ENCODE measurements around the gene SLC29A3. TPM values are rescaled to one million over a fixed set of nuclear protein-coding genes. Genes with fewer than 3 reads are reported as not detected.

SLC29A3 gene
- total and polyA plus RNA-seq, 10 of the 15 experiments (the other 5 are each of a cell fraction or from before 2014, with no cell fraction given), result 1.5 to 4.0 (median 2.7) TPM

DNA sequence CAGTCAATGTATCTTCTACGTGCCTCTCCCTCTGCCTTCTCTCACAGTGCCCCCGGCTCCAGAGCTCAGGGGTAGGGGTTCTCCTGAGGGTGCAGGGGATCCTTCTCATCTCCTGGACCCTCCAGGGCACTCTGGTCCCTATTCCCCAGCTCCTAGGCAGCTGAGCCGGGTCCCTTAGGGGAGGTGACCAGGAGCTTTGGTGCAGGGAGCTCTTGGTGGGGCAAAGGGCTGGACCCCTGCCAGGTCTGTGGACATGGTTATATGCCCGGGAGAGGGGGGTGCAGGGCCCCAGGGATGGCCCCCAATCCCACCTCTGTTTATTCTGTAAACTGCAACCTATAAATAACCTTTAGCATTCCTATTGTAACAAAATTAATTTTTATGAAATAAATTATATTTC is 16.6 kb upstream of the SLC29A3 start:
- Histone ChIP-seq H3K4me1 (ENCODE audit: control insufficient read depth, insufficient read depth, low read length) (no peaks in the 10 kb centered on the region), H3K79me2 (ENCODE audit: control insufficient read depth, insufficient read depth, low read length) (no peaks in the 10 kb centered on the region), H3K27ac (ENCODE audit: control insufficient read depth, insufficient read depth) (no peak overlapping the region), H3K4me2 (ENCODE audit: control insufficient read depth, insufficient read depth) (no peak overlapping the region), H3K9me3 (replicated peaks; ENCODE audit: control insufficient read depth, insufficient read depth, low read length) (no peaks in the 10 kb centered on the region), H3K4me3 (no peak overlapping the region), H2AFZ (ENCODE audit: control insufficient read depth, low read depth, low read length) (no peak overlapping the region), H3K27me3 (replicated peaks in 1 of 2; ENCODE audit: control insufficient read depth in 2 of 2, insufficient read depth in 2 of 2, low read length in 1 of 2) (peaks cover 3 to 5% of the 10 kb centered on the region in 2 experiments; a peak in 2 of 4 replicates), H3K9ac (ENCODE audit: control insufficient read depth, insufficient read depth, low read length) (no peak overlapping the region), H3K36me3 (ENCODE audit: control insufficient read depth in 2 of 2, insufficient read depth in 2 of 2, low read length in 1 of 2) (no peaks in the 10 kb centered on the region), H4K20me1 (ENCODE audit: control insufficient read depth, insufficient read depth) (no peaks in the 10 kb centered on the region)
- ChIA-PET SMC1A (ENCODE audit: uncharacterized antibody, unreplicated experiment) (no interaction called here), RAD21 (ENCODE audit: unreplicated experiment) (interaction anchor here (1.1 kb wide), 1 partner anchor 12 kb away, joined by 3 read pairs; no protein-coding TSS in a partner anchor), POLR2A (no interaction called here), CTCF (interaction anchor here (0.7 to 1.5 kb wide), 3 partner anchors 10 to 868 kb away, joined by 3 to 6 read pairs (median 3); no protein-coding TSS in a partner anchor)
- FAIRE-seq (no peak), DNase-seq (ENCODE audit: low read depth, low spot score) (no peak), ATAC-seq (no peak)
- BruUV-seq (replicated peaks), result no TSS peak
- in situ Hi-C loops (cut with MboI), result no loop called here
- WGBS (ENCODE audit: insufficient coverage, insufficient replicate concordance, low lambda C conversion rate, missing lambda C conversion rate), result 4% methylated on average over 4 of the region's 4 CpGs
- intact Hi-C loops (cut with micrococcal nuclease; ENCODE audit: unreplicated experiment), result no loop called here
- TF ChIP-seq RAD21 (IDR thresholded peaks at IDR 0.05; ENCODE audit: insufficient read depth, low read depth, low read length) (no peak), ZNF384 (IDR thresholded peaks at IDR 0.05; ENCODE audit: borderline replicate concordance, low read depth, low read length) (no peak), SIX5 (IDR thresholded peaks at IDR 0.05; ENCODE audit: low read depth, low read length, severe bottlenecking) (no peak), SMC3 (IDR thresholded peaks at IDR 0.05; ENCODE audit: borderline replicate concordance, low read length) (no peak), CBX3 (IDR thresholded peaks at IDR 0.05; ENCODE audit: borderline replicate concordance, low read depth) (no peak), TCF12 (IDR thresholded peaks at IDR 0.05; ENCODE audit: low read depth, low read length) (no peak), NFXL1 (IDR thresholded peaks at IDR 0.05; ENCODE audit: borderline replicate concordance) (no peak), CBFB (IDR thresholded peaks at IDR 0.05; ENCODE audit: low read depth) (no peak), TAF1 (IDR thresholded peaks at IDR 0.05; ENCODE audit: borderline replicate concordance, low read depth, low read length) (no peak), POU2F2 (IDR thresholded peaks at IDR 0.05; ENCODE audit: borderline replicate concordance, low read depth, low read length) (no peak), CREM (IDR thresholded peaks at IDR 0.05; ENCODE audit: low read depth) (no peak), RBBP5 (conservative IDR thresholded peaks at IDR 0.05) (no peak), BACH1 (IDR thresholded peaks at IDR 0.05; ENCODE audit: borderline replicate concordance) (no peak)
- TF ChIP-seq, protein P1, sequence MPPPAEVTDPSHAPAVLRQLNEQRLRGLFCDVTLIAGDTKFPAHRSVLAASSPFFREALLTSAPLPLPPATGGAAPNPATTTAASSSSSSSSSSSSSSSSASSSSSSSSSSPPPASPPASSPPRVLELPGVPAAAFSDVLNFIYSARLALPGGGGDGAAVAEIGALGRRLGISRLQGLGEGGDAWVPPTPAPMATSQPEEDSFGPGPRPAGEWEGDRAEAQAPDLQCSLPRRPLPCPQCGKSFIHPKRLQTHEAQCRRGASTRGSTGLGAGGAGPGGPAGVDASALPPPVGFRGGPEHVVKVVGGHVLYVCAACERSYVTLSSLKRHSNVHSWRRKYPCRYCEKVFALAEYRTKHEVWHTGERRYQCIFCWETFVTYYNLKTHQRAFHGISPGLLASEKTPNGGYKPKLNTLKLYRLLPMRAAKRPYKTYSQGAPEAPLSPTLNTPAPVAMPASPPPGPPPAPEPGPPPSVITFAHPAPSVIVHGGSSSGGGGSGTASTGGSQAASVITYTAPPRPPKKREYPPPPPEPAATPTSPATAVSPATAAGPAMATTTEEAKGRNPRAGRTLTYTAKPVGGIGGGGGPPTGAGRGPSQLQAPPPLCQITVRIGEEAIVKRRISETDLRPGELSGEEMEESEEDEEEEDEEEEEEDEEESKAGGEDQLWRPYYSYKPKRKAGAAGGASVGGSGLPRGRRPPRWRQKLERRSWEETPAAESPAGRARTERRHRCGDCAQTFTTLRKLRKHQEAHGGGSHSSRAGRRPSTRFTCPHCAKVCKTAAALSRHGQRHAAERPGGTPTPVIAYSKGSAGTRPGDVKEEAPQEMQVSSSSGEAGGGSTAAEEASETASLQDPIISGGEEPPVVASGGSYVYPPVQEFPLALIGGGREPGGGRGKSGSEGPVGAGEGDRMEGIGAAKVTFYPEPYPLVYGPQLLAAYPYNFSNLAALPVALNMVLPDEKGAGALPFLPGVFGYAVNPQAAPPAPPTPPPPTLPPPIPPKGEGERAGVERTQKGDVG (CRISPR knock-in tag; IDR thresholded peaks at IDR 0.05), result no peak
- TF ChIP-seq, protein P2, sequence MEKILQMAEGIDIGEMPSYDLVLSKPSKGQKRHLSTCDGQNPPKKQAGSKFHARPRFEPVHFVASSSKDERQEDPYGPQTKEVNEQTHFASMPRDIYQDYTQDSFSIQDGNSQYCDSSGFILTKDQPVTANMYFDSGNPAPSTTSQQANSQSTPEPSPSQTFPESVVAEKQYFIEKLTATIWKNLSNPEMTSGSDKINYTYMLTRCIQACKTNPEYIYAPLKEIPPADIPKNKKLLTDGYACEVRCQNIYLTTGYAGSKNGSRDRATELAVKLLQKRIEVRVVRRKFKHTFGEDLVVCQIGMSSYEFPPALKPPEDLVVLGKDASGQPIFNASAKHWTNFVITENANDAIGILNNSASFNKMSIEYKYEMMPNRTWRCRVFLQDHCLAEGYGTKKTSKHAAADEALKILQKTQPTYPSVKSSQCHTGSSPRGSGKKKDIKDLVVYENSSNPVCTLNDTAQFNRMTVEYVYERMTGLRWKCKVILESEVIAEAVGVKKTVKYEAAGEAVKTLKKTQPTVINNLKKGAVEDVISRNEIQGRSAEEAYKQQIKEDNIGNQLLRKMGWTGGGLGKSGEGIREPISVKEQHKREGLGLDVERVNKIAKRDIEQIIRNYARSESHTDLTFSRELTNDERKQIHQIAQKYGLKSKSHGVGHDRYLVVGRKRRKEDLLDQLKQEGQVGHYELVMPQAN (conservative IDR thresholded peaks at IDR 0.05), result no peak
- TF ChIP-seq, protein P3, sequence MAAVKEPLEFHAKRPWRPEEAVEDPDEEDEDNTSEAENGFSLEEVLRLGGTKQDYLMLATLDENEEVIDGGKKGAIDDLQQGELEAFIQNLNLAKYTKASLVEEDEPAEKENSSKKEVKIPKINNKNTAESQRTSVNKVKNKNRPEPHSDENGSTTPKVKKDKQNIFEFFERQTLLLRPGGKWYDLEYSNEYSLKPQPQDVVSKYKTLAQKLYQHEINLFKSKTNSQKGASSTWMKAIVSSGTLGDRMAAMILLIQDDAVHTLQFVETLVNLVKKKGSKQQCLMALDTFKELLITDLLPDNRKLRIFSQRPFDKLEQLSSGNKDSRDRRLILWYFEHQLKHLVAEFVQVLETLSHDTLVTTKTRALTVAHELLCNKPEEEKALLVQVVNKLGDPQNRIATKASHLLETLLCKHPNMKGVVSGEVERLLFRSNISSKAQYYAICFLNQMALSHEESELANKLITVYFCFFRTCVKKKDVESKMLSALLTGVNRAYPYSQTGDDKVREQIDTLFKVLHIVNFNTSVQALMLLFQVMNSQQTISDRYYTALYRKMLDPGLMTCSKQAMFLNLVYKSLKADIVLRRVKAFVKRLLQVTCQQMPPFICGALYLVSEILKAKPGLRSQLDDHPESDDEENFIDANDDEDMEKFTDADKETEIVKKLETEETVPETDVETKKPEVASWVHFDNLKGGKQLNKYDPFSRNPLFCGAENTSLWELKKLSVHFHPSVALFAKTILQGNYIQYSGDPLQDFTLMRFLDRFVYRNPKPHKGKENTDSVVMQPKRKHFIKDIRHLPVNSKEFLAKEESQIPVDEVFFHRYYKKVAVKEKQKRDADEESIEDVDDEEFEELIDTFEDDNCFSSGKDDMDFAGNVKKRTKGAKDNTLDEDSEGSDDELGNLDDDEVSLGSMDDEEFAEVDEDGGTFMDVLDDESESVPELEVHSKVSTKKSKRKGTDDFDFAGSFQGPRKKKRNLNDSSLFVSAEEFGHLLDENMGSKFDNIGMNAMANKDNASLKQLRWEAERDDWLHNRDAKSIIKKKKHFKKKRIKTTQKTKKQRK (IDR thresholded peaks at IDR 0.05; ENCODE audit: low read depth, low read length), result no peak

Measured in GM12878 (cell line).